ENCODE results near the gene STXBP6.

STXBP6 gene

GRCh38 chr14:25034803-25035681 lies 14.9 kb downstream of the STXBP6 start:
- POLR2A ChIA-PET, result no interaction called here
- H3K9me3 ChIP-seq (ENCODE audit: control insufficient read depth, insufficient read depth, low read depth, low read length), result no peaks in the 10 kb centered on the region
- no peak overlapping the region for H3K27ac ChIP-seq (ENCODE audit: extremely low read depth, low read depth, low read length)
- CTCF ChIA-PET, result interaction anchor here (1.0 to 1.1 kb wide), 2 partner anchors 154 to 229 kb away, joined by 3 to 5 read pairs; no protein-coding TSS in a partner anchor
- H3K4me1 ChIP-seq (ENCODE audit: control insufficient read depth, insufficient read depth, low read length), result 0 out of 2 replicates have a peak, but pooled peaks cover 2% of the 10 kb centered on the region
- no peaks in the 10 kb centered on the region; a peak in 1 of 3 replicates for H3K36me3 ChIP-seq (ENCODE audit: control insufficient read depth in 2 of 2, insufficient read depth in 1 of 2, low read length in 2 of 2)
- no peak overlapping the region for H3K4me3 ChIP-seq (ENCODE audit: low read depth, low read length)
- TF ChIP-seq ZNF132 (tag by site-specific recombination; IDR thresholded peaks at IDR 0.05; ENCODE audit: borderline replicate concordance) (no peak), IKZF3 (tag by site-specific recombination; IDR thresholded peaks at IDR 0.05) (no peak), ZNF416 (tag by site-specific recombination; IDR thresholded peaks at IDR 0.05) (no peak), ZNF624 (tag by site-specific recombination; IDR thresholded peaks at IDR 0.05) (no peak), ZNF23 (tag by site-specific recombination; IDR thresholded peaks at IDR 0.05; ENCODE audit: borderline replicate concordance) (no peak), ZNF169 (tag by site-specific recombination; IDR thresholded peaks at IDR 0.05) (no peak), ZNF214 (tag by site-specific recombination; IDR thresholded peaks at IDR 0.05; ENCODE audit: borderline replicate concordance) (no peak), ZNF843 (tag by site-specific recombination; IDR thresholded peaks at IDR 0.05) (no peak), ZNF184 (tag by site-specific recombination; IDR thresholded peaks at IDR 0.05) (no peak), ZNF138 (tag by site-specific recombination; IDR thresholded peaks at IDR 0.05; ENCODE audit: borderline replicate concordance) (no peak)

GRCh38 chr14:25033358-25033757 lies 16.6 kb downstream of the STXBP6 start:
- no peak overlapping the region for H3K4me3 ChIP-seq (ENCODE audit: low read depth, low read length)
- ChIA-PET CTCF (interaction anchor here (0.8 to 1.1 kb wide), 4 partner anchors 8 to 227 kb away, joined by 3 read pairs; no protein-coding TSS in a partner anchor), POLR2A (no interaction called here)

GRCh38 chr14:25032092-25032784 lies 17.7 kb downstream of the STXBP6 start:
- Histone ChIP-seq H3K36me3 (ENCODE audit: control insufficient read depth in 2 of 2, insufficient read depth in 1 of 2, low read length in 2 of 2) (no peaks in the 10 kb centered on the region), H3K9me3 (ENCODE audit: control insufficient read depth, insufficient read depth, low read depth, low read length) (no peaks in the 10 kb centered on the region), H3K27ac (ENCODE audit: extremely low read depth, low read depth, low read length) (no peak overlapping the region), H3K4me1 (ENCODE audit: control insufficient read depth, insufficient read depth, low read length) (no peaks in the 10 kb centered on the region), H3K4me3 (ENCODE audit: low read depth, low read length) (peak overlapping the region; percentile 4)
- ChIA-PET POLR2A (no interaction called here), CTCF (interaction anchor here (1.1 kb wide), 1 partner anchor 9 kb away, joined by 3 read pairs; no protein-coding TSS in a partner anchor)
- TF ChIP-seq ZNF791 (tag by site-specific recombination; IDR thresholded peaks at IDR 0.05) (no peak), PBX3 (CRISPR knock-in tag; IDR thresholded peaks at IDR 0.05) (no peak), ZNF624 (tag by site-specific recombination; IDR thresholded peaks at IDR 0.05) (no peak), SP7 (tag by site-specific recombination; IDR thresholded peaks at IDR 0.05) (no peak), ZNF645 (tag by site-specific recombination; IDR thresholded peaks at IDR 0.05) (no peak), ZNF274 (IDR thresholded peaks at IDR 0.05; ENCODE audit: low read length) (no peak), ZNF274 (tag by site-specific recombination; IDR thresholded peaks at IDR 0.05; ENCODE audit: borderline replicate concordance) (no peak), ZNF513 (tag by site-specific recombination; IDR thresholded peaks at IDR 0.05) (no peak), ZNF2 (tag by site-specific recombination; IDR thresholded peaks at IDR 0.05) (no peak), ZNF768 (tag by site-specific recombination; IDR thresholded peaks at IDR 0.05) (no peak), KLF10 (tag by site-specific recombination; IDR thresholded peaks at IDR 0.05) (no peak), BCL11A (tag by site-specific recombination; IDR thresholded peaks at IDR 0.05; ENCODE audit: low read depth) (no peak), OVOL3 (tag by site-specific recombination; IDR thresholded peaks at IDR 0.05) (no peak), GLI4 (tag by site-specific recombination; IDR thresholded peaks at IDR 0.05) (no peak), HOXC10 (CRISPR knock-in tag; IDR thresholded peaks at IDR 0.05) (no peak), ZFP3 (tag by site-specific recombination; IDR thresholded peaks at IDR 0.05; ENCODE audit: low read depth) (no peak)

More at GRCh38 chr14:25033358-25033757, 16.6 kb downstream of the STXBP6 start:
- TF ChIP-seq ZNF623 (tag by site-specific recombination; IDR thresholded peaks at IDR 0.05) (peak; percentile 85), KLF16 (tag by site-specific recombination; IDR thresholded peaks at IDR 0.05) (no peak), ZNF580 (tag by site-specific recombination; IDR thresholded peaks at IDR 0.05) (no peak)
- Histone ChIP-seq H3K27ac (ENCODE audit: extremely low read depth, low read depth, low read length) (no peak overlapping the region), H3K9me3 (ENCODE audit: control insufficient read depth, insufficient read depth, low read depth, low read length) (no peaks in the 10 kb centered on the region), H3K36me3 (ENCODE audit: control insufficient read depth in 2 of 2, insufficient read depth in 1 of 2, low read length in 2 of 2) (no peaks in the 10 kb centered on the region), H3K4me1 (ENCODE audit: control insufficient read depth, insufficient read depth, low read length) (no peaks in the 10 kb centered on the region)

Measured in HEK293 (cell line).